HG02973 (cell line): Measurements from ENCODE around the gene PAFAH2.

Experiments
- ATAC-seq: cut with Tn5 transposase; IDR thresholded peaks from one replicate; pipeline ENCODE4 v1.9.1; 2021; ENCODE audit warnings: moderate library complexity; ENCODE audit not compliant: unreplicated experiment

PAFAH2 gene

GRCh38 chr1:25997828-25998761 lies at the start of gene PAFAH2:
Gene PAFAH2 (minus strand): TSS chr1:25998063. CDS start chr1:25990816, 7,247 bp downstream.
- peak; percentile 90 for ATAC-seq

GRCh38 chr1:26047278-26047874 lies 49.5 kb upstream of the PAFAH2 start:
- no peak for ATAC-seq

- ATAC-seq = no peak
Measured at GRCh38 chr1:26046246-26047095, 48.6 kb upstream of the PAFAH2 start.

- ATAC-seq = no peak
Measured at GRCh38 chr1:26045722-26046245, 47.9 kb upstream of the PAFAH2 start, which contains the start of gene SLC30A2. Gene SLC30A2 (minus strand): TSS chr1:26046118. CDS start chr1:26045896, 222 bp downstream.

GRCh38 chr1:26044971-26045721 lies 47.3 kb upstream of the PAFAH2 start:
- no peak for ATAC-seq

- ATAC-seq = no peak
Measured at GRCh38 chr1:26044414-26044813, 46.6 kb upstream of the PAFAH2 start.

GRCh38 chr1:26043765-26044164 lies 45.9 kb upstream of the PAFAH2 start:
- ATAC-seq = no peak

GRCh38 chr1:26041978-26042377 lies 44.1 kb upstream of the PAFAH2 start:
- ATAC-seq = no peak

GRCh38 chr1:26041401-26041800 lies 43.5 kb upstream of the PAFAH2 start:
- no peak for ATAC-seq

GRCh38 chr1:26038904-26039303 lies 41.0 kb upstream of the PAFAH2 start:
- no peak for ATAC-seq

GRCh38 chr1:26038477-26038876 lies 40.6 kb upstream of the PAFAH2 start:
- ATAC-seq = no peak

GRCh38 chr1:26037904-26038303 lies 40.0 kb upstream of the PAFAH2 start:
- no peak for ATAC-seq

GRCh38 chr1:26036756-26037281 lies 39.0 kb upstream of the PAFAH2 start:
- no peak for ATAC-seq

GRCh38 chr1:26035959-26036755 lies 38.3 kb upstream of the PAFAH2 start:
- ATAC-seq = peak; percentile 51

- ATAC-seq = peak; percentile 82
Measured at GRCh38 chr1:26035203-26035958, 37.5 kb upstream of the PAFAH2 start.

GRCh38 chr1:26034504-26035202 lies 36.8 kb upstream of the PAFAH2 start:
- no peak for ATAC-seq

GRCh38 chr1:26032656-26033357 lies 34.9 kb upstream of the PAFAH2 start:
- ATAC-seq = no peak
